Natural killer cell (primary cell): ENCODE data around the gene ATP8B3. TPM values are rescaled to one million over a fixed set of nuclear protein-coding genes. Genes with fewer than 3 reads are reported as not detected.

Experiments
- ATAC-seq, 3 donors: fragments of 150-1000 bp in 2 of 3; fragments of 200-7000 bp in 1 of 3; cut with Tn5 transposase; 1 replicate in 1 of 3; 2 replicates in 2 of 3; pipeline ENCODE4 v1.10.0; 2021; ENCODE audit warnings: mild to moderate bottlenecking in 2 of 3, moderate library complexity in 2 of 3
- DNase-seq, 2 donors: peaks; one replicate each; pipeline versions ENCODE4 v3.0.0 to v3.0.0-alpha.2; 2013 to 2021; ENCODE audit warnings: mixed read lengths in 1 of 2
- H3K27ac ChIP-seq: one replicate; pipeline ENCODE4 v1.5.1; 2013; ENCODE audit warnings: mild to moderate bottlenecking, low read length
- H3K27me3 ChIP-seq: one replicate; pipeline ENCODE4 v1.6.1; 2013; ENCODE audit warnings: low read length; ENCODE audit not compliant: control insufficient read depth, insufficient read depth
- H3K36me3 ChIP-seq: one replicate; pipeline ENCODE4 v1.6.1; 2013; ENCODE audit warnings: low read length; ENCODE audit not compliant: control insufficient read depth, insufficient read depth
- H3K4me1 ChIP-seq: one replicate; pipeline ENCODE4 v1.6.1; 2013; ENCODE audit warnings: low read length; ENCODE audit not compliant: control insufficient read depth, insufficient read depth
- H3K4me3 ChIP-seq: one replicate; pipeline ENCODE4 v1.5.1; 2013; ENCODE audit warnings: low read length
- H3K9me3 ChIP-seq: one replicate; pipeline ENCODE4 v1.6.1; 2013; ENCODE audit warnings: low read length; ENCODE audit not compliant: control insufficient read depth, insufficient read depth
- H3K27ac Mint-ChIP-seq, 2 donors: one replicate each; pipeline ENCODE4 v1.8.0; 2022; ENCODE audit warnings: mild to moderate bottlenecking in 2 of 2, mixed read lengths in 2 of 2, moderate library complexity in 1 of 2
- H3K27me3 Mint-ChIP-seq, 2 donors: one replicate each; pipeline ENCODE4 v1.8.0; 2022; ENCODE audit warnings: low read depth in 2 of 2, mixed read lengths in 2 of 2
- H3K36me3 Mint-ChIP-seq: one replicate; pipeline ENCODE4 v1.8.0; 2022; ENCODE audit warnings: mixed read lengths
- H3K4me1 Mint-ChIP-seq, 2 donors: one replicate each; pipeline ENCODE4 v1.8.0; 2022; ENCODE audit warnings: mixed read lengths in 2 of 2
- H3K4me3 Mint-ChIP-seq: one replicate; pipeline ENCODE4 v1.8.0; 2022; ENCODE audit warnings: mild to moderate bottlenecking, moderate library complexity, mixed read lengths
- H3K9me3 Mint-ChIP-seq, 2 donors: one replicate each; pipeline ENCODE4 v1.8.0; 2022; ENCODE audit warnings: mixed read lengths in 2 of 2
- CTCF ChIP-seq: fragments of 200-600 bp; IDR thresholded peaks from one replicate; pipeline ENCODE4 v1.8.0; 2022; ENCODE audit warnings: antibody characterized with exemption
- WGBS: methylation state at CpG from one replicate; pipeline ENCODE4 v1.1.7; 2013; ENCODE audit warnings: missing lambda C conversion rate; ENCODE audit not compliant: insufficient coverage; 5-methylcytosine and 5-hydroxymethylcytosine counted together
- intact Hi-C: fragments of 100-400 bp; cut with micrococcal nuclease; formaldehyde crosslinking; loops from one replicate; pipeline ENCODE4 v1.14.2; 2022
- total RNA-seq, 4 donors: library from RNA; stranded (reverse); fragments of 120-200 nt in 1 of 4; gene quantifications; one replicate each; pipeline versions ENCODE4 v1.2.3 to v1.2.4, GENCODE V29; 2013 to 2022

ATP8B3 gene
- total RNA-seq, 3 donors from 2014 or later (not counting 1 experiment from before 2014, with no cell fraction given) = 5.3 to 11.5 (median 11.2) TPM

GRCh38 chr19:1796395-1797142 lies 15.5 kb downstream of the ATP8B3 start:
- Mint-ChIP-seq H3K4me1 (peaks cover 0 to 8% of the 10 kb centered on the region in 2 donors), H3K27ac (no peak overlapping the region), H3K9me3 (no peaks in the 10 kb centered on the region), H3K4me3 (no peak overlapping the region), H3K27me3 (peaks cover 0 to 6% of the 10 kb centered on the region in 2 donors), H3K36me3 (no peaks in the 10 kb centered on the region)
- no peak overlapping the region for H3K27ac ChIP-seq
- TF ChIP-seq CTCF = no peak
- intact Hi-C loops = no loop called here
- H3K36me3 ChIP-seq = no peaks in the 10 kb centered on the region
- no peak overlapping the region for H3K4me3 ChIP-seq
- H3K4me1 ChIP-seq = peaks cover 9% of the 10 kb centered on the region
- 69% methylated on average over 52 of the region's 52 CpGs for WGBS
- no peaks in the 10 kb centered on the region for H3K9me3 ChIP-seq
- H3K27me3 ChIP-seq = no peaks in the 10 kb centered on the region
- DNase-seq (no peak), ATAC-seq (no peak)

DNA sequence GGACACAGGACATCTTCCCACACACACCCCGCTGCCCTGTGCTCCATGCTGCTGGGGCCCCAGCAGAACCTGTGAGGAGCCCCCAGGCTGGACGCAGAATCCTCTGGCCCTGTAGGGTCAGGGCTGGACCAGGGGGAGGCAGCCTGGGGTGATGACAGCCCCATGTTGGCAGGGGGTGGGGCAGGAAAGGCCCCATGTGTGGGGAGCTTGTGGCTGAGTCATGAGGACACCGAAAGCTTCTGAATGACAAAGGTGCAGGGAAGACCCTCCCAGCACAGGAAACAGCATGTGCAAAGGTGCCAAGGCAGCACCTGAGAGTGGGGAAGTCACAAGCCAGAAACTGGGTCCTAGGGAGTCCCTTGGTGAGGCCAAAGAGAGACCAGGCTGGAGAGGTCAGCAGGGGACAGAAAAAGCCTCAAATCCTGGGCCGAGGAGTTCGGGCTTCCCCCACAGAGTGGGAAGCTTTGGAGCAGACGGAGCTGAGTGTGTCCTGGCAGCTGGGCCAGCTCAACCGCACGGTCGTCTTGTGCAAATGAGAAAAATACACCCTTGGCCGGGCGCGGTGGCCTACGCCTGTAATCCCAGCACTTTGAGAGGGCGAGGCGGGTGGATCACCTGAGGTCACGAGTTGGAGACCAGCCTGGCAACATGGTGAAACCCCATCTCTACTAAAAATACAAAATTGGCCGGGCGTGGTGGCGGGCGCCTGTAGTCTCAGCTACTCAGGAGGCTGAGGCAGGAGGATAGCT lies 17.5 kb downstream of the ATP8B3 start:
- no peak overlapping the region for H3K27ac Mint-ChIP-seq
- Histone ChIP-seq H3K4me1 (peaks cover 9% of the 10 kb centered on the region), H3K27me3 (no peaks in the 10 kb centered on the region), H3K27ac (no peak overlapping the region), H3K36me3 (no peaks in the 10 kb centered on the region), H3K9me3 (no peaks in the 10 kb centered on the region), H3K4me3 (no peak overlapping the region)
- TF ChIP-seq CTCF = no peak
- ATAC-seq (no peak), DNase-seq (no peak)
- 86% methylated on average over 20 of the region's 20 CpGs for WGBS
- peaks cover 0 to 8% of the 10 kb centered on the region in 2 donors for H3K4me1 Mint-ChIP-seq
- H3K4me3 Mint-ChIP-seq = no peak overlapping the region
- H3K36me3 Mint-ChIP-seq = no peaks in the 10 kb centered on the region
- no peaks in the 10 kb centered on the region for H3K9me3 Mint-ChIP-seq
- intact Hi-C loops = no loop called here
- peaks cover 0 to 6% of the 10 kb centered on the region in 2 donors for H3K27me3 Mint-ChIP-seq

DNA sequence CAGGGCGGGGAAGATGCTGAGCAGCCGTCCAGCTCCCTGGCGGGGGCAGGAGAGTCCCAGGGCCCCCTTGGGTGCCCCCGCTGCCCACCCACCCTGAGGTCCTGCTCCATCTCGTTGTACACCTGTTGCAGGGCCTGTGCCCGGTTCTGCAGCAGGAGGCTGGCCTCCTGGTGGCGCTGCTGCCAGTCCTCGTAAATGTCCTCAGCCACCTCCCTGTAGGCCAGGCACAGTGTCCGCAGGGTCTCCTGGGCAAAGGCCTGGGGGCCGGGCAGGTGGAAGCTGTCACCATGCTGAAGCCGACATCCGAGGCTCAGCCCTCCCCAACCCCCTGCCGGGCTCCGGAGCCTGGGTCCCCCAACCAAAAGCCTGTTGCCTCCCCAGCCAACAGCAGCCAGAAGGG lies 20.2 kb downstream of the ATP8B3 start:
- Mint-ChIP-seq H3K27ac (no peak overlapping the region), H3K9me3 (no peaks in the 10 kb centered on the region), H3K36me3 (no peaks in the 10 kb centered on the region), H3K27me3 (peaks cover 0 to 10% of the 10 kb centered on the region in 2 donors), H3K4me1 (peaks cover 0 to 8% of the 10 kb centered on the region in 2 donors), H3K4me3 (no peak overlapping the region)
- Histone ChIP-seq H3K36me3 (no peaks in the 10 kb centered on the region), H3K27ac (no peak overlapping the region), H3K9me3 (no peaks in the 10 kb centered on the region), H3K4me3 (no peak overlapping the region), H3K4me1 (peaks cover 9% of the 10 kb centered on the region), H3K27me3 (peaks cover 3% of the 10 kb centered on the region)
- TF ChIP-seq CTCF = no peak
- intact Hi-C loops = no loop called here
- ATAC-seq (no peak), DNase-seq (no peak)
- WGBS = 83% methylated on average over 14 of the region's 14 CpGs
